Chondrocyte (in vitro differentiated cells): ENCODE results near the gene INPP5D. TPM values are rescaled to one million over a fixed set of nuclear protein-coding genes. Genes with fewer than 3 reads are reported as not detected.

Experiments used
- DNase-seq: peaks from one replicate; pipeline ENCODE4 v3.0.0; 2021; ENCODE audit warnings: mixed read lengths, low spot score
- H3K27ac Mint-ChIP-seq: one replicate; pipeline ENCODE4 v1.8.0; 2021; ENCODE audit warnings: mild to moderate bottlenecking, moderate library complexity, mixed read lengths; ENCODE audit not compliant: unreplicated experiment
- H3K27me3 Mint-ChIP-seq: 2 replicates; pipeline ENCODE4 v1.8.0; 2021; ENCODE audit warnings: low read depth, mixed read lengths
- H3K36me3 Mint-ChIP-seq: 2 replicates; pipeline ENCODE4 v1.8.0; 2021; ENCODE audit warnings: low read depth, mixed read lengths
- H3K4me1 Mint-ChIP-seq: 2 replicates; pipeline ENCODE4 v1.8.0; 2021; ENCODE audit warnings: low read depth, mild to moderate bottlenecking, mixed read lengths
- H3K4me3 Mint-ChIP-seq: one replicate; pipeline ENCODE4 v1.8.0; 2021; ENCODE audit warnings: mild to moderate bottlenecking, moderate library complexity, mixed read lengths; ENCODE audit not compliant: unreplicated experiment
- H3K9me3 Mint-ChIP-seq: 2 replicates; pipeline ENCODE4 v1.8.0; 2021; ENCODE audit warnings: low read depth, mixed read lengths
- CTCF ChIP-seq: fragments of 200-600 bp; sonication (generic); IDR thresholded peaks from 2 replicates; pipeline ENCODE4 v1.5.0; 2021; ENCODE audit warnings: antibody characterized with exemption, mild to moderate bottlenecking, moderate library complexity
- total RNA-seq: library from RNA; stranded (reverse); gene quantifications from 3 replicates; pipeline ENCODE4 v1.2.1, GENCODE V29; 2021

INPP5D gene
- total RNA-seq, 1 donor from 2014 or later, result 0.20 TPM

GRCh38 chr2:233101816-233102215 lies 41.7 kb downstream of the INPP5D start:
- H3K27ac Mint-ChIP-seq, result no peak overlapping the region
- H3K27me3 Mint-ChIP-seq, result peaks cover 39% of the 10 kb centered on the region
- H3K36me3 Mint-ChIP-seq, result no peaks in the 10 kb centered on the region
- H3K4me3 Mint-ChIP-seq, result no peak overlapping the region
- H3K9me3 Mint-ChIP-seq, result peaks cover 7% of the 10 kb centered on the region
- H3K4me1 Mint-ChIP-seq, result no peaks in the 10 kb centered on the region
- DNase-seq, result peak; percentile 50
- no peak for TF ChIP-seq CTCF

- no peaks in the 10 kb centered on the region for H3K4me1 Mint-ChIP-seq
- peaks cover 7% of the 10 kb centered on the region for H3K9me3 Mint-ChIP-seq
- no peak overlapping the region for H3K27ac Mint-ChIP-seq
- H3K4me3 Mint-ChIP-seq, result no peak overlapping the region
- peak; percentile 86 for DNase-seq
- H3K36me3 Mint-ChIP-seq, result no peaks in the 10 kb centered on the region
- TF ChIP-seq CTCF, result no peak
- H3K27me3 Mint-ChIP-seq, result peaks cover 47% of the 10 kb centered on the region
Measured at GRCh38 chr2:233105156-233105895, 45.2 kb downstream of the INPP5D start.

- Mint-ChIP-seq H3K4me1 (no peaks in the 10 kb centered on the region), H3K27ac (no peak overlapping the region), H3K9me3 (peaks cover 7% of the 10 kb centered on the region), H3K4me3 (no peak overlapping the region), H3K27me3 (peaks cover 44% of the 10 kb centered on the region), H3K36me3 (no peaks in the 10 kb centered on the region)
- no peak for TF ChIP-seq CTCF
- DNase-seq, result no peak
Measured at GRCh38 chr2:233105930-233106329, 45.8 kb downstream of the INPP5D start.

- Mint-ChIP-seq H3K4me3 (no peak overlapping the region), H3K9me3 (peaks cover 7% of the 10 kb centered on the region), H3K27ac (no peak overlapping the region), H3K36me3 (no peaks in the 10 kb centered on the region), H3K27me3 (peaks cover 48% of the 10 kb centered on the region), H3K4me1 (no peaks in the 10 kb centered on the region)
- TF ChIP-seq CTCF, result no peak
- peak; percentile 57 for DNase-seq
Measured at GRCh38 chr2:233107011-233107410, 46.9 kb downstream of the INPP5D start.

GRCh38 chr2:233107831-233108300 lies 47.7 kb downstream of the INPP5D start:
- TF ChIP-seq CTCF, result no peak
- peak; percentile 76 for DNase-seq
- H3K36me3 Mint-ChIP-seq, result no peaks in the 10 kb centered on the region
- peaks cover 46% of the 10 kb centered on the region for H3K27me3 Mint-ChIP-seq
- peaks cover 7% of the 10 kb centered on the region for H3K9me3 Mint-ChIP-seq
- no peak overlapping the region for H3K4me3 Mint-ChIP-seq
- no peak overlapping the region for H3K27ac Mint-ChIP-seq
- H3K4me1 Mint-ChIP-seq, result no peaks in the 10 kb centered on the region
